ENCODE results near the gene CLEC16A. TPM values are rescaled to one million over a fixed set of nuclear protein-coding genes. Genes with fewer than 3 reads are reported as not detected.

The CLEC16A gene
- total and polyA plus RNA-seq, 2 experiments from 2014 or later, result 9.9 to 24.1 TPM

- Histone ChIP-seq H3K4me1 (ENCODE audit: insufficient read depth) (no peaks in the 10 kb centered on the region), H3F3A (replicated peaks; ENCODE audit: low read depth) (no peaks in the 10 kb centered on the region), H2AFZ (no peak overlapping the region), H4K20me1 (replicated peaks; ENCODE audit: insufficient read depth) (no peaks in the 10 kb centered on the region), H3K79me2 (replicated peaks; ENCODE audit: insufficient read depth) (no peaks in the 10 kb centered on the region), H3K27me3 (ENCODE audit: insufficient read depth) (no peaks in the 10 kb centered on the region), H3K36me3 (ENCODE audit: insufficient read depth) (no peaks in the 10 kb centered on the region), H3K4me3 (no peak overlapping the region), H3K27ac (ENCODE audit: low read depth) (no peak overlapping the region), H3K4me2 (no peak overlapping the region), H3K9me2 (ENCODE audit: insufficient read depth) (no peaks in the 10 kb centered on the region)
- no peak overlapping the region for H3K27ac Mint-ChIP-seq
- no peak overlapping the region for H3K4me3 Mint-ChIP-seq
- DNase-seq (ENCODE audit: low spot score) (no peak), ATAC-seq (no peak)
- TF ChIP-seq STAT1 (IDR thresholded peaks at IDR 0.05; ENCODE audit: unreplicated experiment), result no peak
- TF ChIP-seq CREB1 (CRISPR knock-in tag; IDR thresholded peaks at IDR 0.05; ENCODE audit: low read depth), result no peak
- TF ChIP-seq ZNF331 (CRISPR knock-in tag; IDR thresholded peaks at IDR 0.05; ENCODE audit: low read depth), result no peak
- no peak for TF ChIP-seq ZNF462 (CRISPR knock-in tag; IDR thresholded peaks at IDR 0.05)
- no peak for TF ChIP-seq EZH2phosphoT487 (IDR thresholded peaks at IDR 0.05; ENCODE audit: unreplicated experiment)
- TF ChIP-seq EZH2 (IDR thresholded peaks at IDR 0.05; ENCODE audit: low read depth, unreplicated experiment), result no peak
- TF ChIP-seq JUNB (IDR thresholded peaks at IDR 0.05; ENCODE audit: unreplicated experiment), result no peak
- no peak for TF ChIP-seq ZNF114 (CRISPR knock-in tag; IDR thresholded peaks at IDR 0.05)
- TF ChIP-seq POLR2AphosphoS5 (IDR thresholded peaks at IDR 0.05; ENCODE audit: low read depth), result no peak
- no peak for TF ChIP-seq NANOG (IDR thresholded peaks at IDR 0.05; ENCODE audit: borderline replicate concordance)
- TF ChIP-seq REST (IDR thresholded peaks at IDR 0.05; ENCODE audit: unreplicated experiment), result no peak
- no peak for TF ChIP-seq CTCF (conservative IDR thresholded peaks at IDR 0.05; ENCODE audit: low read depth in 2 of 2)
- TF ChIP-seq ETS1 (IDR thresholded peaks at IDR 0.05), result no peak
- H3K36me3 Mint-ChIP-seq (ENCODE audit: low read depth), result no peaks in the 10 kb centered on the region
- H3K27me3 Mint-ChIP-seq (ENCODE audit: insufficient read depth, low read depth, poor library complexity), result no peaks in the 10 kb centered on the region
- no peaks in the 10 kb centered on the region for H3K9me3 Mint-ChIP-seq
- peaks cover under 1% of the 10 kb centered on the region; the same call in 1 of the 3 replicates for H3K4me1 Mint-ChIP-seq
Measured at GRCh38 chr16:11145819-11146211, 201.5 kb downstream of the CLEC16A start.

All from GM23338 (cell line).